ENCODE measurements around the gene MPP1.

The MPP1 gene

GRCh38 chrX:154804957-154805695, at the start of gene MPP1:
Gene MPP1 (minus strand): TSS chrX:154805485. CDS start chrX:154805373, 112 bp downstream.
- no peak for TF ChIP-seq CTCF (conservative IDR thresholded peaks at IDR 0.05; ENCODE audit: low read depth, low read length)
- H3K4me3 ChIP-seq (ENCODE audit: low read depth, low read length), result peak within 1 kb of the TSS; percentile 76
- peak; percentile 79 for DNase-seq (ENCODE audit: low read depth)

GRCh38 chrX:154850957-154851611, 45.8 kb upstream of the MPP1 start:
- H3K4me3 ChIP-seq (ENCODE audit: low read depth, low read length), result no peak overlapping the region
- no peak for TF ChIP-seq CTCF (conservative IDR thresholded peaks at IDR 0.05; ENCODE audit: low read depth, low read length)
- no peak for DNase-seq (ENCODE audit: low read depth)

GRCh38 chrX:154840856-154841255, 35.6 kb upstream of the MPP1 start:
- TF ChIP-seq CTCF (conservative IDR thresholded peaks at IDR 0.05; ENCODE audit: low read depth, low read length), result peak; percentile 58

GRCh38 chrX:154836163-154836562, 30.9 kb upstream of the MPP1 start:
- DNase-seq (ENCODE audit: low read depth), result no peak
- no peak for TF ChIP-seq CTCF (conservative IDR thresholded peaks at IDR 0.05; ENCODE audit: low read depth, low read length)
- H3K4me3 ChIP-seq (ENCODE audit: low read depth, low read length), result no peak overlapping the region

More at GRCh38 chrX:154840856-154841255, 35.6 kb upstream of the MPP1 start:
- no peak overlapping the region for H3K4me3 ChIP-seq (ENCODE audit: low read depth, low read length)
- DNase-seq (ENCODE audit: low read depth), result peak; percentile 85

- TF ChIP-seq CTCF (conservative IDR thresholded peaks at IDR 0.05; ENCODE audit: low read depth, low read length), result no peak
Measured at GRCh38 chrX:154834562-154834961, 29.3 kb upstream of the MPP1 start, which contains the start of gene SMIM9. Gene SMIM9 (minus strand): TSS chrX:154834662. CDS start chrX:154830856, 3,806 bp downstream.

GRCh38 chrX:154833746-154834274, 28.5 kb upstream of the MPP1 start:
- no peak for TF ChIP-seq CTCF (conservative IDR thresholded peaks at IDR 0.05; ENCODE audit: low read depth, low read length)
- no peak for DNase-seq (ENCODE audit: low read depth)
- H3K4me3 ChIP-seq (ENCODE audit: low read depth, low read length), result no peak overlapping the region

More at GRCh38 chrX:154834562-154834961, 29.3 kb upstream of the MPP1 start, which contains the start of gene SMIM9:
- no peak within 1 kb of the TSS for H3K4me3 ChIP-seq (ENCODE audit: low read depth, low read length)
- no peak for DNase-seq (ENCODE audit: low read depth)
